ENCODE results near the gene MRPS9.

The MRPS9 gene

GRCh38 chr2:105118960-105119359 lies 81.1 kb downstream of the MRPS9 start:
- no peak for DNase-seq

- no peak for DNase-seq
Measured at GRCh38 chr2:105121434-105121833, 83.6 kb downstream of the MRPS9 start.

GRCh38 chr2:105125428-105125827 lies 87.6 kb downstream of the MRPS9 start:
- no peak for DNase-seq

GRCh38 chr2:105125920-105126319 lies 88.1 kb downstream of the MRPS9 start:
- DNase-seq, result no peak

GRCh38 chr2:105126336-105126735 lies 88.5 kb downstream of the MRPS9 start:
- DNase-seq, result no peak

GRCh38 chr2:105127289-105127915 lies 89.5 kb downstream of the MRPS9 start:
- no peak for DNase-seq

- no peak for DNase-seq
Measured at GRCh38 chr2:105129722-105130232, 91.9 kb downstream of the MRPS9 start.

GRCh38 chr2:105130546-105130945 lies 92.7 kb downstream of the MRPS9 start:
- no peak for DNase-seq

- no peak for DNase-seq
Measured at GRCh38 chr2:105134081-105134480, 96.2 kb downstream of the MRPS9 start.

- DNase-seq, result no peak
Measured at GRCh38 chr2:105135436-105135835, 97.6 kb downstream of the MRPS9 start.

GRCh38 chr2:105136394-105136793 lies 98.5 kb downstream of the MRPS9 start:
- no peak for DNase-seq

- DNase-seq, result no peak
Measured at GRCh38 chr2:105138643-105139042, 100.8 kb downstream of the MRPS9 start.

GRCh38 chr2:105139556-105140239 lies 101.8 kb downstream of the MRPS9 start:
- DNase-seq, result no peak

- DNase-seq, result no peak
Measured at GRCh38 chr2:105140240-105140568, 102.3 kb downstream of the MRPS9 start.

- DNase-seq, result no peak
Measured at GRCh38 chr2:105141099-105141614, 103.3 kb downstream of the MRPS9 start.

GRCh38 chr2:105142239-105142638 lies 104.4 kb downstream of the MRPS9 start:
- DNase-seq, result no peak

- DNase-seq, result no peak
Measured at GRCh38 chr2:105143094-105143466, 105.2 kb downstream of the MRPS9 start.

- DNase-seq, result peak in 33 of 56 donors; percentile 6 to 70 (median 30)
Measured at GRCh38 chr2:105143467-105144151, 105.7 kb downstream of the MRPS9 start.

- no peak for DNase-seq
Measured at GRCh38 chr2:105144152-105144940, 106.5 kb downstream of the MRPS9 start.

- DNase-seq, result no peak
Measured at GRCh38 chr2:105144941-105145300, 107.1 kb downstream of the MRPS9 start.

- no peak for DNase-seq
Measured at GRCh38 chr2:105149272-105149671, 111.4 kb downstream of the MRPS9 start.

All from nucleus accumbens (tissue), 56 donors.